Measurements from ENCODE around the gene TRHDE.

The TRHDE gene

GRCh38 chr12:72444125-72444524 lies 172.0 kb downstream of the TRHDE start:
- DNase-seq (ENCODE audit: low read depth in 3 of 3, low spot score in 1 of 3) = no peak

DNA sequence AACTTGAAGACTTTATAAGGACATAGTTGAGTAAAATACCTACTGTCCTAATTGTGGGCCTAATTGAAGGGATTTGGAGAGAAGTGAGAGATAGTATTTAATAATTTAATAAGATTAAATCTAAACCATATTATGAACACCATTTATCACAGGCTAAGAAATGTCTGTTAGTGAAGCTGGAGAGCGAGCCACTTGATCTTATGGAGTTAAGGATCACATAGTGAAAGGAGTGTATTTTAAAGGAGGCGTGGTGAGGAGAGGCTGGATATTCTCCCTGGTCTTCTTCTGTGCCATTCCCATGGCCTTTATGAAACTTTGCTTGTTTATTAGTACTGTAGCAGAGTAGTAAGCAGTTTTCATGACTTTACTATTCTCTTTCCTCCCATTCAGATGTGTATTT lies 172.4 kb downstream of the TRHDE start:
- no peak for DNase-seq (ENCODE audit: low read depth in 3 of 3, low spot score in 1 of 3)

DNA sequence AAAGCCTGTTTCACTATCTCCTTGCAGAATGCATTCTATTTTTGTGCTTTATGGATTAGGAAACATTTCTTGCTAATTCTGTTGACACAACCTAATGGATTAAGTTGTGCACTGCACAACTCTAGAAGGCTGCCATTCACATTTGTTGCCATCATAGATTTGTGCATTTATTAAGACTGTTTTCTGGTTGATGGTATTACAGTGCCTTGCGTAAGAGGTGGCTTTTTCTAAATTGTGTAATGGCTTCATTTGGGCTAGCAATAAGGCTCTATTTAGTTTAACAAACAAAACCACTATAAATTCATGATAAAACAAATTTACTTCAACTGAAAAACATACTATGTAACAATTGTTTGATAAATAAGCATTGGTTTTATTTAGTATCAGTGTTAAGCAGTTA lies 175.9 kb downstream of the TRHDE start:
- DNase-seq (ENCODE audit: low read depth in 3 of 3, low spot score in 1 of 3) = no peak

- DNase-seq (ENCODE audit: low read depth in 3 of 3, low spot score in 1 of 3) = no peak
Observed at GRCh38 chr12:72448805-72449204, 176.6 kb downstream of the TRHDE start.

DNA sequence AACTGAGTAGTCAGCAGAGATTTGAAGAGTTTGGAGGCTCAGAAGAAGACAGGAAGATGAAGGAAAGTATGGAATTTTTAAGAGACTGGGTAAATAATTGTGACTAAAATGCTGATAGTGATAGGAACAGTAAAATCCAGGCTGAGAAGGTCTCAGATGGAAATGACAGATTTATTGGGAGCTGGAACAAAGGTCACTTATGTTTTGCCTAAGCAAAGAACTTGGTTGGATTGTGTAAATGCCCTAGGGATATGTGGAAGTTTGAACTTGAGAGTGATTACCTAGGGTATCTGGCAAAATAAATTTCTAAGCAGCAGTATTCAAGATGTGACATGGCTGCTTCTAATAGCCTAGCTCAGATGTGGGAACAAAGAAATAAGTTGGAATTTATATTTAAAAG lies 180.9 kb downstream of the TRHDE start:
- no peak for DNase-seq (ENCODE audit: low read depth in 3 of 3, low spot score in 1 of 3)

GRCh38 chr12:72453550-72453949 lies 181.4 kb downstream of the TRHDE start:
- DNase-seq (ENCODE audit: low read depth in 3 of 3, low spot score in 1 of 3) = no peak

- DNase-seq (ENCODE audit: low read depth in 3 of 3, low spot score in 1 of 3) = no peak
Observed at GRCh38 chr12:72464471-72464870, 192.3 kb downstream of the TRHDE start.

DNA sequence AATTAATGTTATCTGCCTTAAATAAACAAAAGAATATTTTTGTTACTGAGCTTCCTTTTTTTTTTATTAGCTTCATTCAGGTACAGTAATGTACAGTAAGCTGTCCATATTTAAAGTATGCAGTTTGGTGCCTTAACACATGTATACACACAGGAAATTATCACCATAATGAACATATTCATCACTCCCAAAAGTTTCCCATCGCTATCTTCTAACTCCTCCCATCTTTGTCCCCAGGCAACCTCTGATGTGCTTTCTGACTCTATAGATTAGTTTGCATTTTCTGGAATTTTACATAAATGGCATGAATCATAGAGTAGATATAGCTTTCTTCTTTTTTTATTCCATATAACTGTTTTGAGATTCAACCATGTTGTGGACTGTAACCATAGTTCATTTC lies 193.0 kb downstream of the TRHDE start:
- DNase-seq (ENCODE audit: low read depth in 3 of 3, low spot score in 1 of 3) = no peak

DNA sequence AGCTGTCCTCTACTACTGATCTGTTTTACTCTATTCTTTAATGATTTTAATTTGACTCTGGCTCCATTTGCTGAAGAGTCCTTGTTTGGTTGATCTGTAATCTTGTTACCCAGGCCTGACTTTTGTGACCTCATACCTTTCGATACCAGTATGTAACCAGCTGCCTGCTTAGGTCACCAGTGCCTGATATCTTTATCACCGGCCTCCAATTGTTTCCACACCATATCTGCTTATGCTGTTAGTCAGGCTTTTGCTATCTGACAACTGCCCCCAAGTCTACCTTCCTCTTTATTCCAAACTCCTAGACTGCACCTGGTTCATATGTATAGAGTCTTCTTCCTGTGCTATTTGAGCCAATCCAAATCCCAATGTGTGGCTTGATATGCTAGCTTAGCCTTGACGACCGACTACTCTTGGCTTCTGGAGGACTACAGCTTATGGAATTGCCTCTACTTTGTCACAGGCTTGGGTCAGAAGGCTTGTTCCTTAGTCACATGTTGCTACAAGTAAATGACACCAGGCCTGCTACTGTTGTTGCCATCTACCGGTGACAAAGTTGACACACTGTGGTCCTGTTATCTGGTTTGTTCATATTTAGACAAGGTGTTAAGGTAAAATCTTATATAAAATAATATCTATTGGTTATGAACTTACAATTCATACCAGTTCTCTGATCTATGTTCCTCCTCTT lies 193.9 kb downstream of the TRHDE start:
- DNase-seq (ENCODE audit: low read depth in 3 of 3, low spot score in 1 of 3) = no peak

- no peak for DNase-seq (ENCODE audit: low read depth in 3 of 3, low spot score in 1 of 3)
Observed at GRCh38 chr12:72467985-72468384, 195.8 kb downstream of the TRHDE start.

- no peak for DNase-seq (ENCODE audit: low read depth in 3 of 3, low spot score in 1 of 3)
Observed at GRCh38 chr12:72468505-72468904, 196.3 kb downstream of the TRHDE start.

DNA sequence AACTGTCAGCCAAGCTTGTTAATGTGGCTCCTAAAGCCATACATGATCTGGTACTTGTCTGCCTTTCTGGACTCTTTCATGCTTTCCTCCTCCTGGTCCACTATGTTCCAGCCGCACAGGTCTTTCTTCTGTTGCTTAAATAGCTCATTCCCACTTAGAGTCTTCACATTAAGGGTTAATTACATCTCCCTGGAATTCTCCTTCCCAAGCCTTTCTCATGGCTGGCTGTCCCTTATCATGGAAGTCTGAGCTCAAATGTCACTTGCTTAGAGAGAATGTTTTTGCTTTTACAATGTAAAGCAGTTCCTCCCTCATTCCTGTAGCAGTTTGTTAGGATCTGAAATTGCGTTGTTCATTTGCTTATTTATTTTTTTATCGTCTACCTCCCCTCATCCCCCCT lies 199.6 kb downstream of the TRHDE start:
- DNase-seq (ENCODE audit: low read depth in 3 of 3, low spot score in 1 of 3) = no peak

GRCh38 chr12:72472350-72472749 lies 200.2 kb downstream of the TRHDE start:
- no peak for DNase-seq (ENCODE audit: low read depth in 3 of 3, low spot score in 1 of 3)

- no peak for DNase-seq (ENCODE audit: low read depth in 3 of 3, low spot score in 1 of 3)
Observed at GRCh38 chr12:72476301-72476700, 204.1 kb downstream of the TRHDE start.

- DNase-seq (ENCODE audit: low read depth in 3 of 3, low spot score in 1 of 3) = no peak
Observed at GRCh38 chr12:72485017-72485701, 213.0 kb downstream of the TRHDE start.

- no peak for DNase-seq (ENCODE audit: low read depth in 3 of 3, low spot score in 1 of 3)
Observed at GRCh38 chr12:72491426-72491825, 219.3 kb downstream of the TRHDE start.

DNA sequence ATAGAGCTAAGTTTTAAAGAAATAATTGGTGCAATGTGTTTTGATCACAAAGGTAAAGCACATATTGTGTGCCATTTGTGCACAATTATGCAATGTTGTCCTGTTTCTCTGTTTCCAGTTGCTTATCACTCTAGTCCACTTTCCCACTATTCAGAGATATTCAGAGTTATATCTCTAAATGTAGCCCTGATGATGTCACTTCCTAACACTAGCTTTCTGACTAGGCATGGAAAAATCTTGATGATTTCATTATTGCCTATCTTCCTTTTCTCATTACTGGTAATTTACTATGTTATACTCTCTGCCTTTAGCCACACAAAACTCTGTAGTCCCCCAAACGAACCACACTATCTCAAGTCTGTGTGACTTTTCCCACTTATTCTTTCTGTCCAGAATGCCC lies 221.2 kb downstream of the TRHDE start:
- DNase-seq (ENCODE audit: low read depth in 3 of 3, low spot score in 1 of 3) = no peak

DNA sequence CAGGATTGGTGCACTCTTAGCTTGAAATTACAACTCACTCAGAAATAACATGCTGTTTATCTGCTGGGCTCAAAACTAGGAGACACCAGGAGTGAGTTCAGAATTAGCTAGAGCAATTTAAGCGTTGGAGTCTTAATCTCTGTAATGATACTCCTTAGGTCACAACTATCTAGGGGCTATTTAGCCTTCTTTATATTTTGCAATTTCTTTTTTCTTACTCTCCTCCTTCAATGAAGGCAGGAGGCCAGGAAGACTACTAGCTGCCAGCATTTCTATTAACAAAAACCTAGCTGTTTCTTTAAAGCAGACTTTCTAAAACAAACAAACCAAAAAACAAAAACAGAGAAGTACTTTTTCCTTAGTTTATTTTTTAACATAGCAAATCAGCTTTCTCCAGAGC lies 226.2 kb downstream of the TRHDE start:
- DNase-seq (ENCODE audit: low read depth in 3 of 3, low spot score in 1 of 3) = no peak

DNA sequence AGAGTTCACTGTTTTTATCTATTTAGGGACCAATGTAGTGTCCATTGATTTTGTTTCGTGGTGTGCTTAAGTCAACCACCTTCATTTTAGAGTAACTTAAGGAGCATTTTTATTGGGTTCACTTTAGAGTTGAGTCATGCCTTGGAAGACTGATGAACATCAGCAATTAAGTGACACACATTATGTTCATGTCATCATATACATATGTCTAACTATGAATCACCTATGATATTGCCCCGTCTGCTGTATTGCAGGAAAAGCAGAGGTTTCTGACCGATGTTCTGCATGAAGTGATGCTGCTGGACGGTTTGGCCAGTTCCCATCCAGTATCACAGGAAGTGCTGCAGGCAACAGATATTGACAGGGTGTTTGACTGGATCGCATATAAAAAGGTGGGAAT lies 227.1 kb downstream of the TRHDE start:
- no peak for DNase-seq (ENCODE audit: low read depth in 3 of 3, low spot score in 1 of 3)

DNA sequence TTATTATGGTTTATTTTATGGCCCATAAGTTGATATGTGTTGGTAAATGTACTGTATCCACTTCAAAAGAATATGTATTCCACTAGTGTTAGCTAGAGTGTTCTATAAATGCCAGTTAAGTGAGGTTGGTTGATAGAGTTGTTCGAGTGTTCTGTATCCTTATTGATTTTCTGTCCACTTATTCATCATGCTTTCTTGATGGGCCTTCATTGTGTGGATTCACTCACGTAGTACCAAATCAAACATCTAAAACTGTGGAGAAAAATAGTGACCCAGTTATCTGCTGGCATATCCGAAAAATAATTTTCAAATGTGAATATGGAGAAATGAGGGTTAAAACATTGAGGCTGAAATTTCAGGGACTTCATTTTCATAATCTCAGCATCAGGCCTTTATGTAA lies 230.4 kb downstream of the TRHDE start:
- DNase-seq (ENCODE audit: low read depth in 3 of 3, low spot score in 1 of 3) = no peak

DNA sequence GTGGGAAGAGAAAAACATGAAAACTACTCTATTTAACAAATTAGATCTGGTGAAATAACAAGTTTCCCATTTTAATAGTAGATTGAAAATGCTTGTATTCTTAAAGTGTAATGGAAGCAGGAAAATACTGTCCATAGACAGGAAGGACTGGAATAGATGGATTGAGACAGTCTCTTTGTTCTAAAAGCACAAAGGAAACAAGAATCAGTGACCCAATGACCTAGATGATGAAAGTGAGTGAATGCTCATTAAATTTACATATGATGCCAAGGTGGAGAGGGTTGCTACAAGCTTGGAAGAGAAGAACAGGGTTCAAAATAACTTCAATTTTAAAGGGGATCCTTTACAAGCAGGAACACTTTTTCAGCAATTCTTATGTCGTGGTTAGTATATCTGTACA lies 233.1 kb downstream of the TRHDE start:
- no peak for DNase-seq (ENCODE audit: low read depth in 3 of 3, low spot score in 1 of 3)

DNA sequence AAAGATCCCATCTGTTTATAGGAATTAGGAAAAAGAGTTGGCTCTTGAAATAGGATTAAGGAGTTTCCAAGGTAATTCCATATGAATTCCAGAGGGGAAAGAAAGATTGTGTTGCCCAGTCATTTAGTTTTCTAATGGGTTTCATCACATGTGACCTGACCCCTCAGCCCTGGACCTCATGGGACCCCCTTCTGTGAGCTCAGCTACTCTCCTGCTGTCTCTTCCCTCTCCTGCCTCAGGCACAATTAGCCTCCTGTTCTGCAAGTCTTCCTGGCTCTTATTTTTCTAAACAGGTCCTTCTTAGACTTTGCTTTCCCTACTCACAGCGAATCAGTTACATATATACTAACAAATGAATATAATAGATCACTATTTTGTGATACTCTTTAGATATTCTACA lies 237.7 kb downstream of the TRHDE start:
- DNase-seq (ENCODE audit: low read depth in 3 of 3, low spot score in 1 of 3) = no peak

GRCh38 chr12:72510772-72511171 lies 238.6 kb downstream of the TRHDE start:
- no peak for DNase-seq (ENCODE audit: low read depth in 3 of 3, low spot score in 1 of 3)
